GM11168 (cell line): ENCODE data around the gene OSMR.

Source experiments
- in situ Hi-C: fragments of 300-500 bp; cut with MboI; formaldehyde crosslinking; loops from one replicate; pipeline ENCODE4 v1.12.0; 2022; ENCODE audit warnings: low sequenced_read_pairs; ENCODE audit not compliant: unreplicated experiment

OSMR gene

DNA sequence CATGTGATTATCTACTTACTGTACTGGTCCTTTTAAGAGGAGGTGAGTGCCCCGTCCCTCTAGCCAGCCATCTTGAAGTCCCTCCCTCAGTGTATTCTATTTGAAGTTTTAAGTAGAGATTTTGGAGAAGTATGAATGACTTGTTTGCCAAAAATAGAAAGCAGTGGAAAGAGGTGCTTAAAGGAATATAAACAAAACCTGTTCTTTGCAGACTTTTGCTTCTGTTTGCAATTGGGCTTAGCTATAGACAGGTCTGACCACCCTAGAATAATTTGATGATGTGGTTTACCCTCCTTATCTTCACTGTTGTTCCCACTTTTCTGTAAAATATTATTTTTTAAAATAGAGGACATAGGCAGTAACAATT, 21.2 kb downstream of the OSMR start:
- in situ Hi-C loops = no loop called here

GRCh38 chr5:38867416-38867815, 21.6 kb downstream of the OSMR start:
- in situ Hi-C loops = no loop called here

DNA sequence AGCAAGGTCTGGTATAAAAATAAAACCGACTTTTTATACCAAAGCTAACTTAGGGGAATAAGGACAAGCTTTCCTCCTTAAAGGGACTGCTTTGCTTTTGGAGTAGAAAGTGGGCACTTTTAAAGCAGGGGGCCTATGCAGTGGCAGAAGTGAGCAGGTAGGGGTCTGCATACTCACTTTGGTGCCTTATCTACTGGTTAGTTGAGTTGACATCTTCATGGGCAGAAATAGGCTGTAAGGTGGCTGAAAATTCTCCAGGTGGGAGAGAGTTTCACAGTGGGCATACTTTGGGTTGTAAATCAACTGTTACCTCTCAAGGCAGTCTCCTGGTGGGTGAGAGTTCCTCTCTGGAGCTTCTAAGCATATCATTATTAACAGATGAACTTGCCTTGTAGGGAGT, 24.8 kb downstream of the OSMR start:
- in situ Hi-C loops = no loop called here

DNA sequence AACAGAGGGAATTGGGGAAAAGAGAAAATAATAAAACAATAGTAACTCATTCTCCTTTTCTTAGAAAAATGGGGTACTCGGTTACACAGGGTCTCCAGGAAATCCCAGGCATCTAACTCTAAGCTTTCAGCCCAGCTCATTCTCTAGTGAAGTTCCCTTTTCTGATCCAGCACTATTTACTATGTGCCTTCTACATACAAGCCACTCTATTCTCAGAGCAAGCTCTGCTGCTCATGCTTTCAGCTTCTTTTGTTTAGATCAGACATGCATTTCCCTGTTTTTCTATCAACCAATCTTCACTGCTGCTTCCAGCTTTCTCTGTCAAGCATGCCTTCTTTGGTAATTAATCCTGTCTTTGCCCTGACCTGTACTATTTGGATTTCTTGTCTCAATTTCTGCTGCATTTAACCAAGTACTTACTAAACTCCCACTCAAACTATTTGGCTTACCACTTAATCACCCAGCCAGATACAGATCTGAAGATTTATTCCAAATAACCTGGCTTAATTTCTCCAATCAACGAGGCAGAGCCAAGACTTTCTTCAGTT, 25.3 kb downstream of the OSMR start:
- in situ Hi-C loops = no loop called here

- in situ Hi-C loops = no loop called here
Observed at GRCh38 chr5:38871790-38872551, 26.2 kb downstream of the OSMR start.

DNA sequence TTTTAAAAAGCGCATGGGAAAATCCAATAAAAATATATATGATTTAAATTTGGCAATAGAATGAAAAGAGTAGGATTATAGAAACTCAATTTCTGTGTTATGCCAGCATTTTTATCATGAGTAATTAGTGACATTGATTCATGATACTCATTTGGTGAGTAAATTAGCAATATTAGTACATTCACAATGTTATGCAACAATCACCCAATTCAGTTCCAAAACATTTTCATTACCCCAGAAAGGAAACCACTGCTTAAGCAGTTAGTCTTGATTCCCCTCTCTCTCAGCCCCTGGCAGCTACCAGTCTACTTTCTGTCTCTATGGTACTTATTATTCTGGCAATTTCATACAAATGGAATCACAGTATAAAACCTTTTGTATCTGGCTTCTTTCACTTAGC, 27.0 kb downstream of the OSMR start:
- in situ Hi-C loops = no loop called here

DNA sequence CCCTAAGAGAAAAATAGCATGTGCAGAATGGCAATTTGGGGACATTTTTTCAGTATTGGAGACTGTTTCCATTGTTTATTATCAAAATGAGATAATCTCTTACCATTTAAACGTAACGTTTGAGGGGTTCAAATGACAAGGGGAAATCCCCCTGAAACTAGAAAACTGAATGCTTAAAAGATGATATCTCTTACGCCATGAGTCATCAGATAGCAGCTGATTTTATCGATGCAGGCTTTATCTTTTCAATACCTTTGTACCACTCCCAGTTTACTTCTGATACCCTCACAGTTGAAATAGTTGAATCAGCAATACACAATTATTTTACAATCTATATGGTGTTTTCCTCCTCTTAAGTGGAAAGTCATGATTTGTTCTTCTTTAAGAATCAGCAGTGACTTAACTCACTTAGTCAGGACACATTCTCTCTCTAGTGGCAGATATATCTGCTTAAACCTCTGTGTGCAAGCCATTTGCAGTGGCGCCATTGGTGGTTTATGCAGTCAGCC, 29.2 kb downstream of the OSMR start:
- in situ Hi-C loops = no loop called here

DNA sequence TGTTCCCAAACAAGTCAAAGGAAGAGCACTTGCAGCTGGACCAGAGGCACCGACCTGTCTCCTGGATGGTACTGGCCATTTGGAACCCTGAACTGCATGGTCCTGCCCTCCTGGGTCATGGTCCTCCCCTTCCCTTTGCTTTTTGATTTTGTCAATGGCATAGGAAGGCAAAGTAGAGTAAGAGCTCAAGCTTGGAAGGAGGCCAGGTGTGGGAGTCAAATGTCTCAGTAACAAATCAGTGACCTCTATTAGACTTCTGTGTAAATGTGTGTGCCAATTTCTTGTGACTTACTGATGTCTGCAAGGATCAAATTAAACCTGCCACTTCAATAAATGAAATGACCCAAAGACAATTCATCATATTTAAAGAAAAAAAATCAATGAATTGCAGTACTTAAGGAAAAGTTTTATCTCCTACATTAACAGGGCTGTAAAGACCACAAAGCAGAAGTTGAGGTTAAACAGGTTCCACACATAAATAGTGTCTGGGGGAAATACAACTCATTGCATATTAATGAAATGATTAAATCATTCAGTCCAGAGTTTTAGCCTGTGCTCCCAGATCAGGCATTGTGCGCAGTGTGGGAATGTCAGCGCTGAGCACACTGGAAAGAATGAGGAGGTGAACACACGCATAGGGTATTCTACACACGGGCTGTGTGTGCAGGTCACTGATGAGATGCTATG, 32.7 kb downstream of the OSMR start:
- in situ Hi-C loops = no loop called here

DNA sequence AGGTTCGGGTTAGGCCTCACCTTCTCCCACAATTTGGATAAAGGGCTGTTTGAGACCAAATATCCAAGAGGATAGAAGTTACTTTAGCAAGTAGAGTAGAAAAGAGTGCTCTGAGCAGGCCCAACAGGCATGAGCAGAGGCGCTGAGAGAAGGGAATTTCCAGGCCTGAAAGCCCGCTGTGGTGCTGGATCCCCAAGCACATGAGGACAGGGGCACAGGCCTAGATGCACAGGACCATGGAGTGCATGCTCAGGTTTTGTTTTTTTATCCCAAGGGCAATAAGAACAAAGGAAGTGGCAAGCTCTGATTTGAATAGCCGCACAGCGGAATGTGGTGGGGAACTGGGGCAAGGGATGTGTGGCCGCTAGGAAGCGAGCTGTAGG, 33.3 kb downstream of the OSMR start:
- in situ Hi-C loops = no loop called here

DNA sequence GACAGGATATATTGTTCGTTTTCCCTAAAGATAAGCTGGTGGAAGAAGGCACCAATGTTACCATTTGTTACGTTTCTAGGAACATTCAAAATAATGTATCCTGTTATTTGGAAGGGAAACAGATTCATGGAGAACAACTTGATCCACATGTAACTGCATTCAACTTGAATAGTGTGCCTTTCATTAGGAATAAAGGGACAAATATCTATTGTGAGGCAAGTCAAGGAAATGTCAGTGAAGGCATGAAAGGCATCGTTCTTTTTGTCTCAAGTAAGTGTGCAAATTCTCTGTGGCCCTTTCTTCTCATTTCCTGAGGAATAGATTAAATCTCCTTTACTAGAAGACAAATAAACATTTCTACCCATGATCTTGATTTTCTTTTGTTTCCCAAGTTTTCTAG, 38.0 kb downstream of the OSMR start:
- in situ Hi-C loops = no loop called here

GRCh38 chr5:38885208-38885607, 39.4 kb downstream of the OSMR start:
- in situ Hi-C loops = no loop called here

- in situ Hi-C loops = no loop called here
Observed at GRCh38 chr5:38888041-38888440, 42.2 kb downstream of the OSMR start.

GRCh38 chr5:38889424-38889823, 43.6 kb downstream of the OSMR start:
- in situ Hi-C loops = no loop called here

GRCh38 chr5:38891563-38891962, 45.8 kb downstream of the OSMR start:
- in situ Hi-C loops = no loop called here

- in situ Hi-C loops = no loop called here
Observed at GRCh38 chr5:38892363-38892762, 46.6 kb downstream of the OSMR start.

- in situ Hi-C loops = no loop called here
Observed at GRCh38 chr5:38896760-38897159, 50.9 kb downstream of the OSMR start.

GRCh38 chr5:38899936-38900335, 54.1 kb downstream of the OSMR start:
- in situ Hi-C loops = no loop called here

- in situ Hi-C loops = no loop called here
Observed at GRCh38 chr5:38905516-38905915, 59.7 kb downstream of the OSMR start.

DNA sequence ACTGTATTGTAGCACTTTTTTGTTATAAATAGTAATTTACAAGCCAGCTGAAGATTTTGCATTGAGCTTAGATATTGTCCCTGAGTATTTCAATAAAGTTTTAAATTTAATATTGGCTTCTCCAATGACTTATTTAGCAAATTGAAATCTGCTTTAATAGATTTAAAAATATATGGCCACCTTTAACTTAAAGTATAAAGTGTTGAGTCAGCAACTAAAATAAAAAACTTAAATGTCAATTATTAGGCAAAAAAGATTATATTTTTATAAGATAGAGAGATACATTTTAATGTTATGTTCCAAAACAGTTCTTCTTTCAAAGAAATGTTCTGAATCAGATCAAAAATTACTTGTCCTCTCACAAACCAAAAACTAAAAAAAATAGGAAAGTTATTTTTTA, 60.7 kb downstream of the OSMR start:
- in situ Hi-C loops = no loop called here

- in situ Hi-C loops = no loop called here
Observed at GRCh38 chr5:38911933-38912332, 66.1 kb downstream of the OSMR start.

DNA sequence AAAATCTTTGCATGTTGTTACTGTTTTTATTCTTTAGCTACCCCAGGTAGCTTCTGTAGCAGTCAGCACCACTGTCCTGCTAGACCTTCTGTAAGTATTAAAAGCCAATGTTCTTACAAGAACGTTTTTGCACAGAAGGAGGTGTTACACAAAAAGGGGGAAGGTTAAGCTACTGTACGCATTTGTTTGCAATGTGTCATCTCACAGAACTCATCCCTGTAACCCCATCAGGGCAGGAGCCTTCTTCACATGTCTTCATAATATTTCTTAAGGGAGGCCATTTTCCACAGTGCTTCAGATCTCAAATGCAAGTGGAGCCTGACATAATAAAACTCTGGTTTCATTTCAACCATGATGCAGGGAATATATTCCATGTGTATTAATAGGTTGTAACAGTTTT, 67.9 kb downstream of the OSMR start:
- in situ Hi-C loops = no loop called here

DNA sequence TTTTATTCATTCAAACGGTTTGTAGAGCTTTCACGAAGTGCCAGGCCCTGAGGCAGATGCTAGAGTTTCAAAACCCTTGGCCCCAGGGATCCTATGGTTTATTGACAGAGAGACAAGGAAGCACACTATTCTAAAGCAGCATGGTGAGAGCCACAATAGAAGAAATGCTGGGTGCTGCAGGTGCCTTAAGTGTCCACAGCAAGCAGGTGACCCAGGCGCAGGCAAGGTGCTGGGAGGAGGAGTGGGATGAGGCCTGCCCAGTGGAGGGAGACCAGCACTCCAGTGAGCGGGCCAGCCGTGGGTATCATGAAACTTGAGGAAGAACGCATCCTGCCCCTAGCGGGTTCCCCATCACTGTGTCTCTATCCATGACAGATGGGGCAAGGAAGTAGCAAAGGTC, 71.0 kb downstream of the OSMR start:
- in situ Hi-C loops = no loop called here
